NB4 (cell line): ENCODE results near the gene LCTL.

Experiments used
- CTCF ChIP-seq: IDR thresholded peaks from one replicate; pipeline ENCODE4 v1.5.1; 2012; ENCODE audit warnings: low read depth, low read length
- POLR2A ChIP-seq: IDR thresholded peaks from 2 replicates; pipeline ENCODE4 v1.6.1; 2011; ENCODE audit warnings: mild to moderate bottlenecking; ENCODE audit not compliant: insufficient read length; ENCODE audit errors: extremely low read depth
- TF ChIP-seq, protein P1 (sequence below): IDR thresholded peaks from 2 replicates; pipeline ENCODE4 v1.6.1; 2011; ENCODE audit warnings: low read depth, low read length

- TF ChIP-seq POLR2A (no peak), CTCF (no peak)
- TF ChIP-seq, protein P1, sequence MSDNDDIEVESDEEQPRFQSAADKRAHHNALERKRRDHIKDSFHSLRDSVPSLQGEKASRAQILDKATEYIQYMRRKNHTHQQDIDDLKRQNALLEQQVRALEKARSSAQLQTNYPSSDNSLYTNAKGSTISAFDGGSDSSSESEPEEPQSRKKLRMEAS = no peak
These were observed 14.8 kb upstream of the LCTL start for GRCh38 chr15:66580643-66581042.
